NCI-H2227 treated with DMSO at 0.1 percent for 48 hours (cell line): ENCODE data around the gene DNAJB6.
"Not testable (repeated sequence)": the region's sequence is repeated elsewhere in the genome, so short reads cannot be mapped to it uniquely, and the experiment has no call there.

ENCODE experiments used
- DNase-seq: peaks from one replicate; lab custom pipeline; 2025; lab: John Stamatoyannopoulos, UW

Gene DNAJB6

GRCh38 chr7:157442993-157443831 lies 106.4 kb downstream of the DNAJB6 start:
- no peak for DNase-seq

GRCh38 chr7:157444011-157444842 lies 107.4 kb downstream of the DNAJB6 start:
- DNase-seq: no peak

GRCh38 chr7:157444843-157445135 lies 108.0 kb downstream of the DNAJB6 start:
- no peak for DNase-seq

- no peak for DNase-seq
Observed at GRCh38 chr7:157445246-157445955, 108.6 kb downstream of the DNAJB6 start.

- DNase-seq: no peak
Observed at GRCh38 chr7:157445956-157446295, 109.1 kb downstream of the DNAJB6 start.

- DNase-seq: no peak
Observed at GRCh38 chr7:157446322-157446721, 109.5 kb downstream of the DNAJB6 start.

GRCh38 chr7:157454003-157454402 lies 117.2 kb downstream of the DNAJB6 start:
- DNase-seq: not testable (repeated sequence)

- DNase-seq: no peak
Observed at GRCh38 chr7:157457355-157458253, 120.8 kb downstream of the DNAJB6 start.

- no peak for DNase-seq
Observed at GRCh38 chr7:157458254-157458633, 121.4 kb downstream of the DNAJB6 start.

GRCh38 chr7:157459966-157460365 lies 123.2 kb downstream of the DNAJB6 start:
- DNase-seq: no peak

- no peak for DNase-seq
Observed at GRCh38 chr7:157460721-157461120, 123.9 kb downstream of the DNAJB6 start.

- DNase-seq: no peak
Observed at GRCh38 chr7:157461573-157462418, 125.0 kb downstream of the DNAJB6 start.

- DNase-seq: no peak
Observed at GRCh38 chr7:157462419-157462771, 125.6 kb downstream of the DNAJB6 start.

- DNase-seq: no peak
Observed at GRCh38 chr7:157462840-157463239, 126.0 kb downstream of the DNAJB6 start.

GRCh38 chr7:157463245-157463644 lies 126.4 kb downstream of the DNAJB6 start:
- no peak for DNase-seq

GRCh38 chr7:157464111-157464970 lies 127.5 kb downstream of the DNAJB6 start:
- no peak for DNase-seq

GRCh38 chr7:157464971-157465886 lies 128.4 kb downstream of the DNAJB6 start:
- no peak for DNase-seq

GRCh38 chr7:157465891-157466866 lies 129.4 kb downstream of the DNAJB6 start:
- DNase-seq: no peak
